Trophoblast cell (in vitro differentiated cells and primary cell): ENCODE data around the gene VIT.
A peak's percentile ranks its signal among the peaks of the same experiment; 100 is the strongest.

Source experiments
- DNase-seq, 2 donors: peaks; one replicate each; pipeline ENCODE4 v3.0.0-alpha.2; 2016
- H2AFZ ChIP-seq: 2 replicates; pipeline ENCODE4 v1.6.1; 2013; ENCODE audit warnings: low read length, moderate library complexity, mild to moderate bottlenecking; ENCODE audit not compliant: insufficient read depth, poor library complexity
- H2AK5ac ChIP-seq: 2 replicates; pipeline ENCODE4 v1.6.1; 2013; ENCODE audit warnings: mild to moderate bottlenecking, low read length
- H2BK120ac ChIP-seq: 2 replicates; pipeline ENCODE4 v1.6.1; 2013; ENCODE audit warnings: low read length, mild to moderate bottlenecking, moderate library complexity; ENCODE audit not compliant: insufficient read depth, poor library complexity
- H2BK12ac ChIP-seq: 2 replicates; pipeline ENCODE4 v1.6.1; 2013; ENCODE audit warnings: mild to moderate bottlenecking, low read length, moderate library complexity
- H2BK5ac ChIP-seq: 2 replicates; pipeline ENCODE4 v1.6.1; 2013; ENCODE audit warnings: low read length, low read depth, moderate library complexity, mild to moderate bottlenecking; ENCODE audit not compliant: poor library complexity
- H3K14ac ChIP-seq: 2 replicates; pipeline ENCODE4 v1.6.1; 2013; ENCODE audit warnings: mild to moderate bottlenecking, low read length
- H3K18ac ChIP-seq: 2 replicates; pipeline ENCODE4 v1.6.1; 2013; ENCODE audit warnings: mild to moderate bottlenecking, low read length
- H3K23ac ChIP-seq: 2 replicates; pipeline ENCODE4 v1.6.1; 2013; ENCODE audit warnings: low read length
- H3K27ac ChIP-seq: 2 replicates; pipeline ENCODE4 v1.5.1; 2013; ENCODE audit warnings: low read depth, mild to moderate bottlenecking, inconsistent platforms, low read length, moderate library complexity
- H3K27me3 ChIP-seq: 2 replicates; pipeline ENCODE4 v1.6.1; 2013; ENCODE audit warnings: inconsistent platforms, mild to moderate bottlenecking, low read length, moderate library complexity; ENCODE audit not compliant: insufficient read depth
- H3K36me3 ChIP-seq, 2 experiments: 1 replicate in 1 of 2; 2 replicates in 1 of 2; pipeline ENCODE4 v1.6.1; 2013; ENCODE audit warnings: low read length in 2 of 2, mild to moderate bottlenecking in 2 of 2, moderate library complexity in 1 of 2; ENCODE audit not compliant: insufficient read depth in 2 of 2, control insufficient read depth in 1 of 2
- H3K4ac ChIP-seq: 2 replicates; pipeline ENCODE4 v1.6.1; 2013; ENCODE audit warnings: low read depth, mild to moderate bottlenecking, low read length, moderate library complexity
- H3K4me1 ChIP-seq, 2 experiments: 1 replicate in 1 of 2; 2 replicates in 1 of 2; pipeline ENCODE4 v1.6.1; 2013; ENCODE audit warnings: low read length in 2 of 2, mild to moderate bottlenecking in 2 of 2, moderate library complexity in 1 of 2; ENCODE audit not compliant: insufficient read depth in 2 of 2, control insufficient read depth in 1 of 2
- H3K4me2 ChIP-seq: 2 replicates; pipeline ENCODE4 v1.6.1; 2013; ENCODE audit warnings: inconsistent platforms, mild to moderate bottlenecking, low read length, moderate library complexity
- H3K4me3 ChIP-seq: 2 replicates; pipeline ENCODE4 v1.5.1; 2013; ENCODE audit warnings: mild to moderate bottlenecking, low read depth, low read length, inconsistent platforms
- H3K79me1 ChIP-seq: one replicate; pipeline ENCODE4 v1.6.1; 2013; ENCODE audit warnings: low read length
- H3K79me2 ChIP-seq: 2 replicates; pipeline ENCODE4 v1.6.1; 2013; ENCODE audit warnings: low read length, mild to moderate bottlenecking; ENCODE audit not compliant: control insufficient read depth, insufficient read depth, poor library complexity
- H3K9ac ChIP-seq: 2 replicates; pipeline ENCODE4 v1.6.1; 2013; ENCODE audit warnings: mild to moderate bottlenecking, low read length
- H3K9me3 ChIP-seq: 2 replicates; pipeline ENCODE4 v1.6.1; 2013; ENCODE audit warnings: low read depth, mild to moderate bottlenecking, control low read depth, inconsistent platforms, low read length; ENCODE audit not compliant: insufficient read depth
- H4K12ac ChIP-seq: 2 replicates; pipeline ENCODE4 v1.6.1; 2013; ENCODE audit warnings: low read depth, mild to moderate bottlenecking, low read length, moderate library complexity
- H4K8ac ChIP-seq: 2 replicates; pipeline ENCODE4 v1.6.1; 2013; ENCODE audit warnings: low read depth, mild to moderate bottlenecking, low read length, moderate library complexity
- H4K91ac ChIP-seq: one replicate; pipeline ENCODE4 v1.6.1; 2013; ENCODE audit warnings: low read depth, mild to moderate bottlenecking, low read length, moderate library complexity
- WGBS: extraction: QIAGEN DNeasy Blood & Tissue Kit; methylation state at CpG from one replicate; pipeline ENCODE4 v1.1.7; 2013; ENCODE audit warnings: missing lambda C conversion rate; ENCODE audit not compliant: insufficient read length, insufficient coverage; ENCODE audit errors: extremely low coverage; 5-methylcytosine and 5-hydroxymethylcytosine counted together

VIT gene

GRCh38 chr2:36704475-36705150 lies 8.1 kb downstream of the VIT start:
- H2BK120ac ChIP-seq = peak overlapping the region; percentile 12
- DNase-seq = no peak

GRCh38 chr2:36705326-36706020 lies 9.0 kb downstream of the VIT start:
- peak overlapping the region; percentile 94 for H2BK12ac ChIP-seq
- no CpG with 5 or more reads among the region's 9 CpGs for WGBS

More at GRCh38 chr2:36704475-36705150, 8.1 kb downstream of the VIT start:
- peaks cover 43% of the 10 kb centered on the region for H3K79me1 ChIP-seq
- H2BK12ac ChIP-seq = peak overlapping the region; percentile 9
- no peak overlapping the region for H2AK5ac ChIP-seq
- peak overlapping the region; percentile 70 for H4K91ac ChIP-seq
- no peak overlapping the region for H4K12ac ChIP-seq
- H3K4ac ChIP-seq = no peak overlapping the region
- H3K36me3 ChIP-seq = no peaks in the 10 kb centered on the region
- peaks cover 32 to 42% of the 10 kb centered on the region in 2 experiments for H3K4me1 ChIP-seq
- no peak overlapping the region for H3K9ac ChIP-seq
- H3K27ac ChIP-seq = peak overlapping the region; percentile 12
- no peak overlapping the region for H3K23ac ChIP-seq
- H3K4me3 ChIP-seq = no peak overlapping the region
- H3K18ac ChIP-seq = no peak overlapping the region
- H3K79me2 ChIP-seq = peaks cover 3% of the 10 kb centered on the region
- H2BK5ac ChIP-seq = peak overlapping the region; percentile 5
- H2AFZ ChIP-seq = no peak overlapping the region
- no peaks in the 10 kb centered on the region for H3K9me3 ChIP-seq
- no peaks in the 10 kb centered on the region for H3K27me3 ChIP-seq
- H3K4me2 ChIP-seq = no peak overlapping the region
- H4K8ac ChIP-seq = no peak overlapping the region
- no CpG with 5 or more reads among the region's 6 CpGs for whole genome bisulfite sequencing
- no peak overlapping the region for H3K14ac ChIP-seq

GRCh38 chr2:36706021-36706876 lies 9.7 kb downstream of the VIT start:
- H3K4me3 ChIP-seq = no peak overlapping the region
- no peak overlapping the region for H3K4me2 ChIP-seq
- H4K8ac ChIP-seq = no peak overlapping the region
- no peaks in the 10 kb centered on the region for H3K27me3 ChIP-seq
- no peak overlapping the region for H3K4ac ChIP-seq
- H3K9me3 ChIP-seq = no peaks in the 10 kb centered on the region
- H3K14ac ChIP-seq = peak overlapping the region; percentile 49
- H3K23ac ChIP-seq = no peak overlapping the region
- H3K79me2 ChIP-seq = peaks cover 3% of the 10 kb centered on the region
- H3K18ac ChIP-seq = no peak overlapping the region
- DNase-seq = peak in 1 of 2 donors; percentile 13
- peaks cover 28 to 33% of the 10 kb centered on the region in 2 experiments for H3K4me1 ChIP-seq
- H3K79me1 ChIP-seq = peaks cover 34% of the 10 kb centered on the region
- H3K36me3 ChIP-seq = no peaks in the 10 kb centered on the region
- no peak overlapping the region for H2AK5ac ChIP-seq
- H2BK120ac ChIP-seq = peak overlapping the region; percentile 36
- H3K27ac ChIP-seq = no peak overlapping the region
- H2AFZ ChIP-seq = no peak overlapping the region
- peak overlapping the region; percentile 58 for H4K91ac ChIP-seq
- peak overlapping the region; percentile 85 for H2BK12ac ChIP-seq
- no CpG with 5 or more reads among the region's 5 CpGs for WGBS
- no peak overlapping the region for H4K12ac ChIP-seq
- H3K9ac ChIP-seq = no peak overlapping the region
- H2BK5ac ChIP-seq = no peak overlapping the region

More at GRCh38 chr2:36705326-36706020, 9.0 kb downstream of the VIT start:
- peak overlapping the region; percentile 56 for H3K4ac ChIP-seq
- H3K18ac ChIP-seq = peak overlapping the region; percentile 39
- H2BK5ac ChIP-seq = no peak overlapping the region
- peak overlapping the region; percentile 36 for H2BK120ac ChIP-seq
- H3K36me3 ChIP-seq = no peaks in the 10 kb centered on the region
- H2AK5ac ChIP-seq = peak overlapping the region; percentile 52
- no peak overlapping the region for H3K27ac ChIP-seq
- peak overlapping the region; percentile 34 for H3K14ac ChIP-seq
- no peak overlapping the region for H3K23ac ChIP-seq
- H3K4me1 ChIP-seq = peaks cover 28 to 38% of the 10 kb centered on the region in 2 experiments
- no peak overlapping the region for H3K4me3 ChIP-seq
- no peak for DNase-seq
- no peaks in the 10 kb centered on the region for H3K9me3 ChIP-seq
- no peak overlapping the region for H2AFZ ChIP-seq
- no peak overlapping the region for H4K12ac ChIP-seq
- no peak overlapping the region for H3K9ac ChIP-seq
- no peaks in the 10 kb centered on the region for H3K27me3 ChIP-seq
- peaks cover 3% of the 10 kb centered on the region for H3K79me2 ChIP-seq
- peaks cover 39% of the 10 kb centered on the region for H3K79me1 ChIP-seq
- no peak overlapping the region for H3K4me2 ChIP-seq
- H4K91ac ChIP-seq = peak overlapping the region; percentile 74
- H4K8ac ChIP-seq = no peak overlapping the region

GRCh38 chr2:36707050-36707449 lies 10.5 kb downstream of the VIT start:
- H2BK5ac ChIP-seq = peak overlapping the region; percentile 44
- no peaks in the 10 kb centered on the region for H3K36me3 ChIP-seq
- H3K4me2 ChIP-seq = no peak overlapping the region
- peak overlapping the region; percentile 92 for H4K91ac ChIP-seq
- no peaks in the 10 kb centered on the region for H3K9me3 ChIP-seq
- H3K79me1 ChIP-seq = peaks cover 29% of the 10 kb centered on the region
- no peak overlapping the region for H3K23ac ChIP-seq
- H3K27me3 ChIP-seq = no peaks in the 10 kb centered on the region
- no CpG with 5 or more reads among the region's 5 CpGs for WGBS
- H4K8ac ChIP-seq = peak overlapping the region; percentile 23
- H3K27ac ChIP-seq = peak overlapping the region; percentile 12
- peak overlapping the region; percentile 22 for H3K14ac ChIP-seq
- no peak overlapping the region for H2BK12ac ChIP-seq
- H3K4me3 ChIP-seq = no peak overlapping the region
- H2AFZ ChIP-seq = no peak overlapping the region
- H3K4ac ChIP-seq = no peak overlapping the region
- peaks cover 26 to 31% of the 10 kb centered on the region in 2 experiments for H3K4me1 ChIP-seq
- no peak overlapping the region for H4K12ac ChIP-seq
- H3K79me2 ChIP-seq = peaks cover 3% of the 10 kb centered on the region
- peak; percentile 80 to 86 for DNase-seq
- H2AK5ac ChIP-seq = no peak overlapping the region
- peak overlapping the region; percentile 87 for H2BK120ac ChIP-seq
- H3K18ac ChIP-seq = no peak overlapping the region
- no peak overlapping the region for H3K9ac ChIP-seq
